ENCODE results near the gene KCNQ1.

The KCNQ1 gene

GRCh38 chr11:2551131-2551530 is 106.3 kb downstream of the KCNQ1 start:
- H3K4me3 ChIP-seq (ENCODE audit: low read depth, low read length), result no peak overlapping the region
- DNase-seq (ENCODE audit: low read depth), result no peak
- TF ChIP-seq, protein P1, sequence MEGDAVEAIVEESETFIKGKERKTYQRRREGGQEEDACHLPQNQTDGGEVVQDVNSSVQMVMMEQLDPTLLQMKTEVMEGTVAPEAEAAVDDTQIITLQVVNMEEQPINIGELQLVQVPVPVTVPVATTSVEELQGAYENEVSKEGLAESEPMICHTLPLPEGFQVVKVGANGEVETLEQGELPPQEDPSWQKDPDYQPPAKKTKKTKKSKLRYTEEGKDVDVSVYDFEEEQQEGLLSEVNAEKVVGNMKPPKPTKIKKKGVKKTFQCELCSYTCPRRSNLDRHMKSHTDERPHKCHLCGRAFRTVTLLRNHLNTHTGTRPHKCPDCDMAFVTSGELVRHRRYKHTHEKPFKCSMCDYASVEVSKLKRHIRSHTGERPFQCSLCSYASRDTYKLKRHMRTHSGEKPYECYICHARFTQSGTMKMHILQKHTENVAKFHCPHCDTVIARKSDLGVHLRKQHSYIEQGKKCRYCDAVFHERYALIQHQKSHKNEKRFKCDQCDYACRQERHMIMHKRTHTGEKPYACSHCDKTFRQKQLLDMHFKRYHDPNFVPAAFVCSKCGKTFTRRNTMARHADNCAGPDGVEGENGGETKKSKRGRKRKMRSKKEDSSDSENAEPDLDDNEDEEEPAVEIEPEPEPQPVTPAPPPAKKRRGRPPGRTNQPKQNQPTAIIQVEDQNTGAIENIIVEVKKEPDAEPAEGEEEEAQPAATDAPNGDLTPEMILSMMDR (IDR thresholded peaks at IDR 0.05; ENCODE audit: insufficient read depth, low read depth, low read length, missing control alignments), result no peak

DNA sequence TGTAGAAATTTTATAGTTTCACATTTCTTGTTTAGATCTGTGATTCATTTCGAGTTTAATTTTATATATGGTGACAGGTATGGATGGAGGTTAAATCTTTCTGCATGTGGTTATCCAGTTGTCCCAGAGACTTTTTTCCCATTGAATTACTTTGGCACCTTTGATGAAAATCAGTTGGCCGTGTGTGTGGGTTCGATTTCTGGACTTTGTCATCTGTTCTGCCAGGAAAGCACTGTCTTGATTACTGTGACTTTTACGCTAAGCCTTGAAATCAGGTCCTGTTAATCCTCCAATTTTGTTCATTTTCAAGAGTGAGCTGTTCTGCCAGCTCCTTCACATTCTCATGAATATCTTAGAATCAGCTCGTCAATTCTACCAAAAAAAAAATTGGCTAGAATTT is 107.4 kb downstream of the KCNQ1 start:
- TF ChIP-seq, protein P1 (IDR thresholded peaks at IDR 0.05; ENCODE audit: insufficient read depth, low read depth, low read length, missing control alignments), result no peak
- H3K4me3 ChIP-seq (ENCODE audit: low read depth, low read length), result no peak overlapping the region
- no peak for DNase-seq (ENCODE audit: low read depth)

- no peak for DNase-seq (ENCODE audit: low read depth)
- TF ChIP-seq, protein P1 (IDR thresholded peaks at IDR 0.05; ENCODE audit: insufficient read depth, low read depth, low read length, missing control alignments), result no peak
These were observed 108.4 kb downstream of the KCNQ1 start for GRCh38 chr11:2553198-2553597.

DNA sequence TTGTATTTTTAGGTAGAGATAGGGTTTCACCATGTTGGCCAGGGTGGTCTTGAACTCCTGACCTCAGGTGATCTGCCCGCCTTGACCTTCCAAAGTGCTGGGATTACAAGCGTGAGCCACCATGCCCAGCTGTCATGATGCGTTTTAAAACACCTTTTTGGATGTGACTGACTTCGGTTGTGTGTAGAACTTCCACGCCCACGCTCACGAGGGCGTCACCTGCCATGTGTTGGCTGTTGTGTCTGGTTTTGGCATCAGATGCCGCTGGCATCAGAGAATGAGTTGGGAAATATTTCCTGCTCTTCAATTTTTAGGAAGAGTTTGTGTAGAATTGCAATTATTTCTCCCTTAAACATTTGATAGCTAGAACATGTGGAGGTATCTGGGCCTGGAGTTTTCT is 109.1 kb downstream of the KCNQ1 start:
- no peak for DNase-seq (ENCODE audit: low read depth)
- TF ChIP-seq, protein P1 (IDR thresholded peaks at IDR 0.05; ENCODE audit: insufficient read depth, low read depth, low read length, missing control alignments), result no peak
- H3K4me3 ChIP-seq (ENCODE audit: low read depth, low read length), result no peak overlapping the region

More at GRCh38 chr11:2553198-2553597, 108.4 kb downstream of the KCNQ1 start:
- no peak overlapping the region for H3K4me3 ChIP-seq (ENCODE audit: low read depth, low read length)

- no peak for DNase-seq (ENCODE audit: low read depth)
- TF ChIP-seq, protein P1 (IDR thresholded peaks at IDR 0.05; ENCODE audit: insufficient read depth, low read depth, low read length, missing control alignments), result no peak
- H3K4me3 ChIP-seq (ENCODE audit: low read depth, low read length), result no peak overlapping the region
These were observed 109.8 kb downstream of the KCNQ1 start for GRCh38 chr11:2554338-2555207.

DNA sequence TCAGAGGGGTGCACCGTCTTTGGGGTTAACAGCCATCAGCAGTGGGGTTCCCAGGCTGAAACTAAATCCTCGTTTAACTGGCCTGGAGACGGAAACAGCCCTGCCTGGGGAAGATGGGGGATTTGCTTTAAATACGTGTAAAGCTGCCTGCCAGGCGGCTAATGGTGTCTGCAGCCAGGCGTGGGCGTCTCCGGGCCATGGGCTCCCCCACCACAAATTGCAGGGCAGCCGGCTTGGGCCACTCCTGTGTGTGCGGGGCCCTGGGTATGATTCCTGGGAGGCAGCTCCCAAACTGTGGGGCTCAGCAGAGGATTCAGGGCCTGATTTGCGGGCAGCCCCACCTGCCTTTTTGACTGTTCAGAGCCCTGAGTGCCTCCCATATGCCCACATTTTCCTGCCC is 110.5 kb downstream of the KCNQ1 start:
- no peak overlapping the region for H3K4me3 ChIP-seq (ENCODE audit: low read depth, low read length)
- no peak for DNase-seq (ENCODE audit: low read depth)
- TF ChIP-seq, protein P1 (IDR thresholded peaks at IDR 0.05; ENCODE audit: insufficient read depth, low read depth, low read length, missing control alignments), result no peak
